T-helper 22 cell (primary cell): ENCODE data around the gene CGB2.
"Not testable (repeated sequence)": the region's sequence is repeated elsewhere in the genome, so short reads cannot be mapped to it uniquely, and the experiment has no call there.

Source experiments
- DNase-seq: peaks from one replicate; pipeline ENCODE4 v3.0.0-alpha.2; 2020; ENCODE audit warnings: low read depth

The CGB2 gene

GRCh38 chr19:49010453-49010852 lies 21.2 kb upstream of the CGB2 start:
- DNase-seq = no peak

DNA sequence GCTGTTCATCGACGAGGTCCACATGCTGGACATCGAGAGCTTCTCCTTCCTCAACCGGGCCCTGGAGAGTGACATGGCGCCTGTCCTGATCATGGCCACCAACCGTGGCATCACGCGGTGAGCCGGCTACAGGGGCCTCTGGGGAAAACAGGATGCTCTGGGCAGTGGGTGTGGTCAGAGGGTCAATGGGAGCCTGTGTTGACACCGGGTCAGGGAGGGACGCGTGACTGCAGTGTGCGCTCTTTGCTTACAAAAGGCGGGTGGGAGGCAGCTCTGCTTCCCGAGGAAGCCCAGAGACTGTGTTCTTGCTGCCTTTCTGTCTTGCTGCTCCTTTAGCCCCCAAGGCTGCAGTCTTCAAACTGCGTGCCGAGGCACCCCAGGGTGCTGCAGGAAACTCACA lies 20.5 kb upstream of the CGB2 start:
- no peak for DNase-seq

DNA sequence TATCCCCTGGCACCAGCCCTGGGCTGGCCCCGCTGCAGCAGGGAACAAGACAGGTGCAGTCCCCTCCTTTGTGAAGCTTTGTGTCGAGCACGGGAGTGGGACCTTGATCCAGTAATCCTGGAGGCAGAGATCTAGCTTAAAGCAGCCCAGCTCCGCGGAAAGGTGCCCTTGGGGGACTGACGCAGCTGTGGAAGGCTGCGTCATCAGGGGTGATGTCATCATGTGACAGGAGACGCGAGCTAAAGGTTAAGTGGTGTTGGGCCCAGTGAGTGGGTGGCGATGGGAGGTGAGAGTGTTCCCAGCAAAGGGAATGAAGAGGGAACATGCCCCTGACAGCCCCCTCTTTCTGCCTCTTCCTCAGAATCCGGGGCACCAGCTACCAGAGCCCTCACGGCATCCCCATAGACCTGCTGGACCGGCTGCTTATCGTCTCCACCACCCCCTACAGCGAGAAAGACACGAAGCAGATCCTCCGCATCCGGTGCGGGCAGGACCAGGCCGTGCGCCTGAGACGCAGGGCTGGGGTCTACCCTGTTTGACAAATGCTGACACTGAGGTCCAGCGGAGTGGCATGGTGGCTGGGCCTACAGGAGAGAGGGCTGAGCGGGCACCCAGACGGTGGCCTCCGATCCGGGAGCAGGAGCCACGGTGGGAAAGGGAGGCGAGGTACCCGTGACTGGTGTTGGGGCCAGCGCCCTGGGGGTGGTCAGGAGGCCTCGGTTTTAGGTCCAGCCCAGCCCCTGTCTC lies 17.4 kb upstream of the CGB2 start:
- DNase-seq = no peak

- DNase-seq = no peak
Observed at GRCh38 chr19:49014870-49015255, 16.8 kb upstream of the CGB2 start.

DNA sequence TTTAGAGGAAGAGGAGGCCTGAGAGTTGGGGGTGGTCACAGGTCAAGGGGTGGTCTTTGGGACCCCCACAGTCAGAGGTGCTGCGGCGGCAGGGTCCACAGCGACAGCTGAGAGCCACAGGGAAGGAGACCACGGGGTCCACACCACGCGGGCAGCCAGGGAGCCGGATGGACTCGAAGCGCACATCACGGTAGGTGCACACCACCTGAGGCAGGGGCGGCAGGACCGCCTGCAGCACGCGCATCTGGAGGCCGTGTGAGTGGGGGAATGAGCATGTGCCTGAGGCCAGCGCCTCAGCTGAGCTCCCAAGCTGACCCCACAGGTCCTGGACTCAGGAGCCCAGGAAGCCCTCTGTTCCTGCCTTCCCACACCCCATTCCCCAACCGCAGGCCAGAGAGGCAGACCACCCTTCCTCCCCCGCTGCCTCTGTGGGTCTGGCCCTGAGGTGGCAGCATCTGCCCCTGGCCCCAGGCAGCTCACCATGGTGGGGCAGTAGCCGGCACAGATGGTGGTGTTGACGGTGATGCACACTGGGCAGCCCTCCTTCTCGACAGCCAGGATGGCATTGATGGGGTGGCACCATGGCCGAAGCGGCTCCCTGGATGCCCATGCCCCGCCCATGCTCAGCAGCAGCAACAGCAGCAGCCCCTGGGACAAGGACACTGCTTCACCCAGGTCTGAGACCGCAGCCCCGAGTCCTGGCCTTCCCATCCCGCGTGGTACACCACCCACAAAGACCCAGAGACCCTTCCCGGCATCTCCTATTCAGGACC lies 15.4 kb upstream of the CGB2 start:
- DNase-seq = no peak

DNA sequence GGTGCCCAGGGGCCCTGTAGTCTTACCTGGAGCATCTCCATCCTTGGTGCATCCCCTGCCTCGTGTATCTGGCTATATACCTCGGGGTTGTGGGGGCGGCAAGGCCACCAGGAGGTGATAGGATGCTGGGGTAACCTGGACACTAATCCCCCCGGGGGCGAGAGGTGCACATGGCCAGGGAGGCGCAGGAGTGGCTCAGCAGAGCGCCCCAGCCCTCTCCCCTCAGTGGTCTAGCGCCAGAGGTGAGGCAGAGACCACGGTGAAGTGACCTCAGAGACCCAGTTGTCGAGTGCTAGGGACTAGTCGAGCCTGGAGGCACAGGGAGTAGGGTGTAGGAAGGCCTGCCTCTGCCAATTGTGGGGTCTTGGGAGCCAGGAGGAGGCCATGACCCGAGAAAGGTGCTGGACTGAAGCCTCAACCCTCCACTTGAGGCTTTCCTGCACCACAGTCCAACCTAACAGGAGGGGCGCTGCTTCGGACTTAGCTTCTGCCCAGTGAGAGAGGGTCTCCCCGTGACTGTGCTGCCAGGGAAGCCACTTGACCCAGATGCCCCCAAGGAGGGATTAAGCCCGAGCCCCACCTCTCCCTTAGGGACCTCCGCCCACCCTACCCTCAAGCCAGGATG lies 14.5 kb upstream of the CGB2 start, which contains the start of gene LHB:
TSS of gene LHB (minus strand) at position 51 of the 625 bp plus-strand sequence. CDS start at position 41, 10 bp downstream.
- no peak for DNase-seq

DNA sequence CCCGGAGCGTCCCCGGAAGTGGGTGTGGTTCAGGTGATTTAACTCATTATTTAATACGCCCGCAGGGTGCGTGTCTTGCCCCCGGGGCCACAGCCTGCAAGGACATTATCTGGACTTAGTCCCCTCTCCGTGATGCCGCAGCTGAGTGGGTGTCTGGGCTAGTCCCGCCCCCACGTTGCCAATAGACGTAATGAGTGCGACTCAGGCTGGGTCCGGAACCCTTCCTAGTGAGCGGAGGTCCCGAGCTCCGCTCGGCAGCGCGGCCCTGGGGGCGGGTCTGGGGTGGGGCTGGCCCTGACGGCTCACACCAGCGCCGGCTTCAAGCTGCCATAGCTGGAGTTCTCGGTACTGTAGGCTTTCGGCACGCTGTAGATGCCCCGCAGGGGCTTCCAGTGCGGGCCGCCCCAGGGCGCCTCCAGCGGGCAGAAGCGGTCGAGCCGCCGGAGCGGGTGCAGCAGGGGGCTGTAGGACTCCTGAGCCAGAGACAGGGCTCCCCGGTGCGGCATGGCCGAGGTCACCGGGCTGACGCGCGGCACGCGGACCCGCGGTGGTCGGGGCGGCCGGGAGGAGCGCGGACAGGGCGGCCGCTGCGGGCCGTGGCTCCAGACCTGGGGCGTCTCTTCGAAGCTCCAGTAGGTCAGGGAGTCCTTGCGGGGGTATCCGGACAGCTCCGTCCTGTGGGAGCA lies 13.9 kb upstream of the CGB2 start:
- DNase-seq = peak; percentile 51

DNA sequence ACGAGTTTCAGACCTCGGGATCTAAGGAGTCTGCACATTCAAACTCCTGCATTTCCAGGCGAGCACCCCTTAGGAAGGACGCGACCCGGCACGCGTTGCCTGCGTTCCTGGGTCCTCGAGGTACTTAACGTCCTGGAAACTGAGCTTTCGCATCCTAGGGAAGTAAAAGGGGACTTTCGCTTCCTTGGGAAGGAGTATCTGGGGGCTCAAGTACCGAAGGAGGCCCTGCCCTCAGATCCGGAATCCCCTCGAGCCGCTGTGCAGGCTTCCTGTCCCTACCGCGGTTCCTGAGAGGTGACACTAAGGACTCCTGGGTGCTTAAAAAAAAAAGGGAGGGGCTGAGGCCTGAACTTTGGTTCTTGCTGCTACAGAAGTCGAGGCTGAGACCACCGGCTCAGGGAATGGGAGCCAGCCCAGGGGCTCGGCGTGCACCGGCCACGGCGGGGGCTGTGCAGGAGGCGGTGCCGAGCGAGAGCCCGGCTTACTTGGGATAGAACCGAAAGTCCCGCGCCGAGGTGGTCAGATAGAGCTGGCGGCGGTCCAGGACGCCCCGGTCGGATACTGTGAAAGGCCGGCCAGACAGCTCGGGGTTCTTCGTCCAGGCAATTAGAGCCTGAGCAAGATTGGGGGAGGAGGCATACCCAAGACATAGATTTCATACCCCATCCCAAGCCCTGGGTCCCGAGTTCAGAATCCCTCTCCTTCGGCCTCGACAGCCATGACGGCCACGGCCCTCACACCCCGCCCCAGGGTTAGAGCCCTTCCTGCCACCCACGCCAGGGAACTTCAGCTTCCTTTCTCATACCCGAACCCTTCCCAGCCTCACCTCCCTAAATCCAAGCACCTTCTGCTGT lies 13.1 kb upstream of the CGB2 start:
- DNase-seq = not testable (repeated sequence)

DNA sequence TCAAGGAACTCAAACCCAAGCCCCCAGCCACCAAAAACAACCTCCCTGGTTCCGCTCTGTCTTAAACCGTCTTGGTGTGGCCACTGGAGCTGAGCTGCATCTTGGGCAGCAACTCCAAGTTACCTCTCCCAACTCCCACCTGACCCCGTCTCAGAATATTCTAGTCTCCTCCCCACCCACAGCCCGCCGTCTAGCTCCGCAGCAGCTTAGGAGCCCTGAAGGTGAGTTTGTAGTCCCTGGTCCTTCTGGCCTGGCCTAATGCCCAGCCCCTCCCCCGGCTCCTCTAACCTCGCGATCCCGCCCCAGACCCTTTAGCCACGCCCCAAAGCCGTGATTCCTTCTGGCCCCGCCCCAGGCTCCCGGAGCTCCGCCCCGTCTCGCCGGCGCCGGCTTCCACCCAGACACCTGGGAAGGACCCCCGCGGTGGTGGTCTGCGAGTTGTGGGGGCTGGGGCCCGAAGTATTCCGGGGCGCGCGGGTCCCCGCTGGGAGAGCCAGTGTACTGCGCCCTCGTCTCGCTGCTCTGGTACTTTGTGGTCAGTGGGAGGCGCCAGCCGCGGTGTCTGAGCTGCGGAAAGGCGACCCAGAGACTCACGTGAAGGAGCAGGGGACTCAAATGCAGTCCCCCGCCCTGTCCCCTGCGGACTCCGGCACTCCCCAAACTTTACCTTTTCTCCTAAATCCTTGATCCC lies 12.3 kb upstream of the CGB2 start:
- DNase-seq = peak; percentile 36

DNA sequence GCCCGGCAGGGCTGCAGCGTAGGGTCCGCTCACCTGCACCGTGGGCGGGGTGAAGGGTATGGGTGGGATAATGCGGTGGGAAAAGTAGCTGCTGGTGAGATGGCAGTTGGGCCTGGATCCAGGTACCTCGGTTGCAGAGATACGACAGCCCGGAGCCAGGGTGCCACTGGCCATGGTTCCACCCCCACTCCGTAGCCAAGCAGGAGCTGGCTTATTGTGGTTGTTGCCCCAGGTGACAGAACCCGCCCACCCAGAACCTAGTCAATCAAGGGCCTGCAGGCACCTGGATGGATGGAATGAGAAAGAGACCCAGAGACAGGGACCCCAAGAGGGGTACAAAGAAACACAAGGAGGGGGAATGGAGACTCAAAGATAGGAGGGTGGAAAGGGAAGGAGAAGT lies 11.3 kb upstream of the CGB2 start:
- no peak for DNase-seq

- DNase-seq = no peak
Observed at GRCh38 chr19:49020931-49021895, 10.5 kb upstream of the CGB2 start.

GRCh38 chr19:49022116-49022515 lies 9.6 kb upstream of the CGB2 start:
- DNase-seq = no peak

GRCh38 chr19:49024233-49024632 lies 7.5 kb upstream of the CGB2 start, which contains the start of gene CGB3:
Gene CGB3 (minus strand): TSS chr19:49024333. CDS start chr19:49023971, 362 bp downstream.
- not testable (repeated sequence) for DNase-seq

DNA sequence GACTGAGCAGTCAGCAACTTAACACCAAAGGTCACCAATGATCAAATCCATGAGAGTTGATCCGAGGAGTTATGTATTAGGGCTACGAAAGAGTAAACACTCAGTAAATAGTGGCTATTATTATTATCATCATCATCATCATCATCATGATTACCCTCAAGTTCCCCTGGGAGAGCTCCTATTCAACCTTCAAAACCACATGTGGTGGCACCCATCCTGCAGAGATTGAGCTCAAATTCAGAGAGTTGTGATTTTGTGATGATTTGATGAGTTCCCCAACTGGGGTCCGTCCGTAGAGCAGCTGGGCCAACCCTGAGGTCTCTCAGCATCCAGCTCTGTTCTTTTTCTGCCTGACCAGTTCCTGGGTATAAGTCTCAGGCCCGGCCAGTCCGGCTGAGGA lies 6.6 kb upstream of the CGB2 start:
- not testable (repeated sequence) for DNase-seq

- not testable (repeated sequence) for DNase-seq
Observed at GRCh38 chr19:49025599-49025998, 6.1 kb upstream of the CGB2 start.

DNA sequence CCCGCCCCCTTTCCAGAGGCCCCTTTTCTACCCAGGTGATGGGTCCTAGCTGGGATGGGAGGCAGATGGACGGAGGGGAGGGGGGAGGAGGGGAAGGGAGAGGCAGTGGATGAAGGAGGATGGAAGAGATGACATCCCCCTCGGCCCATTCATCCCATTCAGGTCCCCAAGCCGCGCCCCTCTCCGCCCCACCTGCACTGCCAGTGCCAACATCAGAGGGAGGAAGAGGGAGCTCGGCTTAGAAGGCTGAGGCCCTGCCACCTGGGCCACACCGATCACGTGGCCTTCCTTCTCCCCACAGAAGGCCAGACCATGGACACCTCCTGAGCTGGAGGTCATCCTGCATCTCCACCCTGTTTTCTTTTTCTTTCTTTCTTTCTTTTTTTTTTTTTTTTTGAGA lies 3.0 kb upstream of the CGB2 start:
- DNase-seq = not testable (repeated sequence)

GRCh38 chr19:49029749-49030148 lies 1.9 kb upstream of the CGB2 start:
- not testable (repeated sequence) for DNase-seq

GRCh38 chr19:49030323-49030722 lies 1.4 kb upstream of the CGB2 start:
- not testable (repeated sequence) for DNase-seq

GRCh38 chr19:49036815-49037214 lies 5.1 kb downstream of the CGB2 start, which contains the start of gene CGB1:
Gene CGB1 (minus strand): TSS chr19:49036895. CDS start chr19:49036711, 184 bp downstream.
- DNase-seq = not testable (repeated sequence)
